Liver (tissue), 9 donors: ENCODE measurements around the gene LRP5. TPM values are rescaled to one million over a fixed set of nuclear protein-coding genes. Genes with fewer than 3 reads are reported as not detected.
"Not testable (repeated sequence)": the region's sequence is repeated elsewhere in the genome, so short reads cannot be mapped to it uniquely, and the experiment has no call there.

Experiments used
- DNase-seq: peaks from one replicate; pipeline ENCODE4 v3.0.0-alpha.2; 2017; ENCODE audit warnings: low spot score
- H3K27ac ChIP-seq, 2 donors: one replicate each; pipeline ENCODE4 v1.7.0; 2013; ENCODE audit warnings: inconsistent platforms in 2 of 2, low read length in 2 of 2, control low read depth in 1 of 2, low read depth in 1 of 2, mild to moderate bottlenecking in 1 of 2
- H3K27me3 ChIP-seq, 4 donors: one replicate each; pipeline versions ENCODE4 v1.6.1 to v1.7.0; 2013; ENCODE audit warnings: low read length in 3 of 4, inconsistent platforms in 1 of 4, mild to moderate bottlenecking in 1 of 4, moderate library complexity in 1 of 4; ENCODE audit not compliant: control insufficient read depth in 4 of 4, insufficient read depth in 4 of 4
- H3K36me3 ChIP-seq, 4 donors: one replicate each; pipeline versions ENCODE4 v1.6.1 to v1.7.0; 2013; ENCODE audit warnings: low read length in 3 of 4, mild to moderate bottlenecking in 3 of 4, low read depth in 1 of 4, moderate library complexity in 1 of 4; ENCODE audit not compliant: control insufficient read depth in 4 of 4, insufficient read depth in 3 of 4
- H3K4me1 ChIP-seq, 4 donors: one replicate each; pipeline versions ENCODE4 v1.6.1 to v1.7.0; 2013; ENCODE audit warnings: low read length in 3 of 4, mild to moderate bottlenecking in 3 of 4, moderate library complexity in 1 of 4; ENCODE audit not compliant: control insufficient read depth in 4 of 4, insufficient read depth in 4 of 4
- H3K4me3 ChIP-seq, 3 donors: one replicate each; pipeline versions ENCODE4 v1.6.1 to v1.7.0; 2013; ENCODE audit warnings: low read length in 3 of 3, control low read depth in 1 of 3, low read depth in 1 of 3, mild to moderate bottlenecking in 1 of 3
- H3K9ac ChIP-seq, 2 donors: one replicate each; pipeline ENCODE4 v1.7.0; 2013; ENCODE audit warnings: low read length in 2 of 2, mild to moderate bottlenecking in 2 of 2, moderate library complexity in 2 of 2, control low read depth in 1 of 2, low read depth in 1 of 2
- H3K9me3 ChIP-seq, 4 donors: one replicate each; pipeline versions ENCODE4 v1.6.1 to v1.7.0; 2013; ENCODE audit warnings: low read length in 3 of 4; ENCODE audit not compliant: control insufficient read depth in 4 of 4
- ATF3 ChIP-seq: IDR thresholded peaks from 2 replicates; pipeline ENCODE4 v1.6.1; 2016; ENCODE audit warnings: antibody characterized with exemption
- CTCF ChIP-seq: fragments of 150-350 bp; IDR thresholded peaks from 2 replicates; pipeline ENCODE4 v1.5.1; 2017; ENCODE audit warnings: improper control_type of control experiment, low read depth, low read length; ENCODE audit not compliant: missing input control
- EGR1 ChIP-seq, 2 donors: IDR thresholded peaks; 2 replicates each; pipeline ENCODE4 v1.6.1; 2016 to 2018; ENCODE audit warnings: antibody characterized with exemption in 2 of 2, low read depth in 2 of 2
- GABPA ChIP-seq, 2 donors: IDR thresholded peaks in 1 of 2; conservative IDR thresholded peaks in 1 of 2; 2 replicates each; pipeline ENCODE4 v1.6.1; 2016; ENCODE audit warnings: antibody characterized with exemption in 2 of 2, mild to moderate bottlenecking in 1 of 2, moderate library complexity in 1 of 2
- HNF4A ChIP-seq, 2 donors: conservative IDR thresholded peaks; 2 replicates each; pipeline ENCODE4 v1.6.1; 2016; ENCODE audit warnings: antibody characterized with exemption in 2 of 2, mild to moderate bottlenecking in 2 of 2
- HNF4G ChIP-seq: IDR thresholded peaks from 2 replicates; pipeline ENCODE4 v1.6.1; 2016; ENCODE audit warnings: antibody characterized with exemption
- JUND ChIP-seq, 2 donors: IDR thresholded peaks; 2 replicates each; pipeline ENCODE4 v1.6.1; 2016; ENCODE audit warnings: antibody characterized with exemption in 2 of 2
- MAX ChIP-seq: IDR thresholded peaks from 2 replicates; pipeline ENCODE4 v1.6.1; 2016; ENCODE audit warnings: antibody characterized with exemption
- NR2F2 ChIP-seq: IDR thresholded peaks from 2 replicates; pipeline ENCODE4 v1.6.1; 2016; ENCODE audit warnings: antibody characterized with exemption
- RAD21 ChIP-seq, 2 donors: IDR thresholded peaks; 2 replicates each; pipeline ENCODE4 v1.6.1; 2016; ENCODE audit warnings: antibody characterized with exemption in 2 of 2, mild to moderate bottlenecking in 2 of 2
- REST ChIP-seq: IDR thresholded peaks from 2 replicates; pipeline ENCODE4 v1.6.1; 2016; ENCODE audit warnings: antibody characterized with exemption, mild to moderate bottlenecking
- RXRA ChIP-seq, 2 donors: IDR thresholded peaks; 2 replicates each; pipeline ENCODE4 v1.6.1; 2017 to 2018; ENCODE audit warnings: antibody characterized with exemption in 2 of 2, mild to moderate bottlenecking in 1 of 2
- SP1 ChIP-seq: IDR thresholded peaks from 2 replicates; pipeline ENCODE4 v1.6.1; 2018; ENCODE audit warnings: antibody characterized with exemption, mild to moderate bottlenecking
- YY1 ChIP-seq: IDR thresholded peaks from 2 replicates; pipeline ENCODE4 v1.6.1; 2016; ENCODE audit warnings: antibody characterized with exemption, mild to moderate bottlenecking
- ZBTB33 ChIP-seq: IDR thresholded peaks from 2 replicates; pipeline ENCODE4 v1.6.1; 2016; ENCODE audit warnings: antibody characterized with exemption
- WGBS: extraction: QIAGEN DNeasy Blood & Tissue Kit; methylation state at CpG from one replicate; pipeline ENCODE4 v1.1.7; 2013; 5-methylcytosine and 5-hydroxymethylcytosine counted together
- polyA plus RNA-seq, 2 donors: library from polyadenylated mRNA; stranded (reverse) in 1 of 2; unstranded in 1 of 2; fragments of 200-250 nt in 1 of 2; fragments of >200 nt in 1 of 2; fragmentation: Nextera tagmentation in 1 of 2; extraction: Ambion mirVana in 1 of 2; gene quantifications; one replicate each; pipeline versions ENCODE4 v1.2.1 to v1.2.3, GENCODE V29; 2013 to 2015
- total RNA-seq, 2 donors: library from RNA; depleted of rRNA; stranded (reverse); fragments of >200 nt; gene quantifications; one replicate each; pipeline ENCODE4 v1.2.3, GENCODE V29; 2014
- donor health status: healthy.
- donor health status: healthy.
- donor health status: healthy.
- donor health status: healthy.
- donor health status: healthy.

LRP5 gene
- total and polyA plus RNA-seq, 4 donors = 48.9 to 99.3 (median 71.3) TPM

- DNase-seq = no peak
- no peak overlapping the region for H3K27ac ChIP-seq
- no peaks in the 10 kb centered on the region for H3K27me3 ChIP-seq
- H3K9ac ChIP-seq = no peak overlapping the region
- H3K9me3 ChIP-seq = peaks cover 0 to 5% (median 3%) of the 10 kb centered on the region in 4 donors
- TF ChIP-seq RXRA (IDR thresholded peaks at IDR 0.05) (no peak), YY1 (no peak), JUND (IDR thresholded peaks at IDR 0.05) (no peak), SP1 (no peak), RAD21 (IDR thresholded peaks at IDR 0.05) (no peak), GABPA (IDR thresholded peaks at IDR 0.05 in 1 of 2, conservative IDR thresholded peaks at IDR 0.05 in 1 of 2) (no peak), ATF3 (no peak), HNF4A (conservative IDR thresholded peaks at IDR 0.05) (no peak), MAX (no peak), NR2F2 (no peak), ZBTB33 (no peak), HNF4G (no peak), REST (no peak), EGR1 (IDR thresholded peaks at IDR 0.05; ENCODE audit: low read depth in 2 of 2) (no peak), CTCF (no peak)
- peaks cover 28 to 89% (median 45%) of the 10 kb centered on the region in 4 donors for H3K36me3 ChIP-seq
- no peaks in the 10 kb centered on the region for H3K4me1 ChIP-seq
- H3K4me3 ChIP-seq = no peak overlapping the region
- WGBS = 92% methylated on average over 17 of the region's 17 CpGs
Observed at GRCh38 chr11:68432874-68433273, 120.5 kb downstream of the LRP5 start.

- WGBS = 97% methylated on average over 31 of the region's 31 CpGs
- TF ChIP-seq HNF4A (conservative IDR thresholded peaks at IDR 0.05) = no peak
- TF ChIP-seq JUND (IDR thresholded peaks at IDR 0.05) = no peak
- no peak for TF ChIP-seq SP1
- no peak for TF ChIP-seq EGR1 (IDR thresholded peaks at IDR 0.05; ENCODE audit: low read depth in 2 of 2)
- no peak for TF ChIP-seq RXRA (IDR thresholded peaks at IDR 0.05)
- no peak for TF ChIP-seq ATF3
- peaks cover 0 to 5% (median 3%) of the 10 kb centered on the region in 4 donors for H3K9me3 ChIP-seq
- no peak for DNase-seq
- H3K4me3 ChIP-seq = no peak overlapping the region
- H3K4me1 ChIP-seq = no peaks in the 10 kb centered on the region
- H3K9ac ChIP-seq = no peak overlapping the region
- no peak overlapping the region for H3K27ac ChIP-seq
- no peaks in the 10 kb centered on the region for H3K27me3 ChIP-seq
- peaks cover 33 to 90% (median 46%) of the 10 kb centered on the region in 4 donors for H3K36me3 ChIP-seq
Observed at GRCh38 chr11:68433541-68433940, 121.2 kb downstream of the LRP5 start.

GRCh38 chr11:68434159-68434558 lies 121.8 kb downstream of the LRP5 start:
- peaks cover 37 to 91% (median 49%) of the 10 kb centered on the region in 4 donors for H3K36me3 ChIP-seq
- H3K27ac ChIP-seq, H3K27me3 ChIP-seq, H3K9ac ChIP-seq, H3K4me3 ChIP-seq, DNase-seq, H3K4me1 ChIP-seq, H3K9me3 ChIP-seq: not testable (repeated sequence)
- WGBS = 95% methylated on average over 5 of the region's 5 CpGs
